Activated CD8-positive, alpha-beta memory T cell treated with anti-CD3 and anti-CD28 coated beads for 1 hour (primary cell): Measurements from ENCODE around the gene NDUFAF3.
A peak's percentile ranks its signal among the peaks of the same experiment; 100 is the strongest.
"Not testable (repeated sequence)": the region's sequence is repeated elsewhere in the genome, so short reads cannot be mapped to it uniquely, and the experiment has no call there.

Experiments
- DNase-seq, 2 donors: peaks; one replicate each; pipeline ENCODE4 v3.0.0-alpha.2; 2020; ENCODE audit warnings: low read depth in 1 of 2; ENCODE audit errors: extremely low read depth in 1 of 2

NDUFAF3 gene

DNA sequence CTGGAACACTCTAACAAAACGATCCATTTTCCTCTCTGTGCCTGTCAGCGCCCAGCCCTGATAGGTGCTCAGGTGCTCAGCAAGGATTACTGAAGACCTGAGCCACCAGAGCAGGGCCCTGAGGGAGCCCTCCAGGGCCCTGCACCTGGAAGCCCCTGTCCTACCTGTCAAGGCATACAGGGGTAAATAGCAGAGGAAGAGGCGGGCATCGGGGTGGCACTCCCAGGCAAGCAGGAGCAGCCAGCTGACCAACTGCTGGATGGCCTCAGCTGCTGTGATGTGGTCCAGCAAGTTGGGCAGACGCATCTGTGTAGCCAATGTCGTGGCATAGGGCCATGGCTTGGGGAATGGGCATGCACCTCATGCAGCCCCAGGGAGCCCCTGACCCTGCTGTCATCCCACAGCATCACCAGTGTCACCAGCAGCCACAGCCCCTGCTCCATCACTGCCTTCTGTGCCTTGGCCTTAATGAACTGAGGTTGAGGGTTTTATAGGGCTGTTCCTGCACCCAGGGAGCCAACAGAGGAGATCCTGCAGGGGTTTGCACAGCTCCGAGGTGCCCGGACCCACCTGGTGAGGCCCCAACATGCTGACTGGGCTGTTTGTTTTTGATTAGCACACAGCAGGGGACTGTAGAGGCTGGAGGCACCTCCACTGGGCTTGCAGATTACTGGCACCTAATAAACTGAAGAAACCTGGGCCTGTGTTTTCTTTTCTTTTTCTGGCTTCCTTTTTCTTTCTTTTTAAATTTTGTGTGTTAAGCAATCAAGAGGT, 22.6 kb upstream of the NDUFAF3 start:
- no peak for DNase-seq

- no peak for DNase-seq
Observed at GRCh38 chr3:49001155-49001554, 20.8 kb upstream of the NDUFAF3 start.

DNA sequence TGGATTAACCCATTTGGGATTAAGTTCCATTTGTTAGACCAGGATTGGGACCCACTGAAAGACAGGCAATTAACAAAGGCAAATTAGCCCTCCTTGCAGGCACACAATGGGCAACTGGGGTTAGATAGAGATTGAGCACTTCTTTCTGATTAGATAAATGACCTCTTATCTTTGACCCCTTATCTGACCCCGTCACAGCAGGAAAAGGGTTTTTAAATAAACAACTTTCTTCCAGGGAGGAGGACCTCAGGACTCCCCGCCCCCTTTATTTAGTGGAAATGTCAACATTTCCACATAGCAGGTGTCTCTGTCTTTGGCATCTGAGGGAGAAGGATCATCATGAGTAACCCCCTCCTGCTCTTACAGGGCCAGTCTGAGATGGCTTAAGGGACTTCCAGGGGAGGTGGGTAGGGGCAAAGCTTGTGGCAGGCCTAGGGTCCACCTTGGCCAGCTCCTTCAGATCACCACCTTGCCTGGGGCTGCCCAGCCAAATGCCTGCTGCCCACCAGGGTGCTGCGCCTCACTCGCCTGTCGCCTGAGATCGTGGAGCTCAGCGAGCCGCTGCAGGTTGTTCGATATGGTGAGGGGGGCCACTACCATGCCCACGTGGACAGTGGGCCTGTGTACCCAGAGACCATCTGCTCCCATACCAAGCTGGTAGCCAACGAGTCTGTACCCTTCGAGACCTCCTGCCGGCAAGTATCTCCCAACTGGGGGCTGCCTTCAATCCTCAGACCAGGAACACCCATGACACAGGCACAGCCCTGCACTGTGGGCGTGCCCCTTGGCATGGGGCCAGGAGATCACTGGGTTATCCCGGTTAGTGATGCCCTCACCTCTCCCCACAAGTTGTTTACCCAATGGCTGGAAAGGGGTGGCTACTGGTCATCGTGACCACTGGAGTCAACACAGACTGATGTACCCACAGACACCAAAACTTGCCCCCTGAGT, 17.3 kb upstream of the NDUFAF3 start:
- no peak for DNase-seq

DNA sequence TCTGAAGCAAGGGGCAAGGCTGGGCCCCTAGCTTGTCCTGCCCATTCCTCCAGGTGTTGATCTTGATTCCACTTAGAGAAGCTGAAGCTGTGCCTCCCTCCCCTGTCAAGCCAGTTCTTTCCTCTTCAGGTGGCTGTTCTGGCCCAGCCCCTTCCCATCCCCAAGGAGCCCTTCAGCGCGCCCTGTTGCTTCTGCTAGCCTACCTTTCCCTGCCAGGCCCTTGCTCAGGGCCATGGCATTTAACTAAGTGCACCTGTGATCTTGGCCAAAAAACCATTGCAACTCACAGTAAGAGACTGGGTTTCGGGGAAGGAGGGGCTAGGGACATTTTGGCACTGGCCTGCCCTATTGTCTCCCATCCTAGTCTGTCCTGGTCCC, 16.6 kb upstream of the NDUFAF3 start:
- no peak for DNase-seq

GRCh38 chr3:49005998-49006397, 15.9 kb upstream of the NDUFAF3 start:
- no peak for DNase-seq

DNA sequence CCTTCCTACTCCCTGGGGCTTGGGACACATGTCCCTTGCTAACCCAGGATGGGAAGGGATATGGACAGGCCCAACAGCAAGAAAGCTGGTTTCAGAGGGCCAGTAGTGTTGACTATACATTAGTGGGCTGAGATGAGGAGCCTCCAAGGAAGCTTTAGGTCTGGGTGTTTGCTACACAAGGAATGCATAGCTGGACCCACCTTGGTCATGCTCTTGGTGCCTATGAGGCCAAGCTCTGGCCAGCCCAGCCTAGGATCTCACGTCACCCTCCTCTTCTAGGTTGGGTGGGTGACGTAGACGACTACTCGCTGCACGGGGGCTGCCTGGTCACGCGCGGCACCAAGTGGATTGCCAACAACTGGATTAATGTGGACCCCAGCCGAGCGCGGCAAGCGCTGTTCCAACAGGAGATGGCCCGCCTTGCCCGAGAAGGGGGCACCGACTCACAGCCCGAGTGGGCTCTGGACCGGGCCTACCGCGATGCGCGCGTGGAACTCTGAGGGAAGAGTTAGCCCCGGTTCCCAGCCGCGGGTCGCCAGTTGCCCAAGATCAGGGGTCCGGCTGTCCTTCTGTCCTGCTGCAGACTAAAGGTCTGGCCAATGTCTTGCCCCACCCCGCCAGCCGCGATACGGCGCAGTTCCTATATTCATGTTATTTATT, 15.4 kb upstream of the NDUFAF3 start:
- DNase-seq, result no peak

DNA sequence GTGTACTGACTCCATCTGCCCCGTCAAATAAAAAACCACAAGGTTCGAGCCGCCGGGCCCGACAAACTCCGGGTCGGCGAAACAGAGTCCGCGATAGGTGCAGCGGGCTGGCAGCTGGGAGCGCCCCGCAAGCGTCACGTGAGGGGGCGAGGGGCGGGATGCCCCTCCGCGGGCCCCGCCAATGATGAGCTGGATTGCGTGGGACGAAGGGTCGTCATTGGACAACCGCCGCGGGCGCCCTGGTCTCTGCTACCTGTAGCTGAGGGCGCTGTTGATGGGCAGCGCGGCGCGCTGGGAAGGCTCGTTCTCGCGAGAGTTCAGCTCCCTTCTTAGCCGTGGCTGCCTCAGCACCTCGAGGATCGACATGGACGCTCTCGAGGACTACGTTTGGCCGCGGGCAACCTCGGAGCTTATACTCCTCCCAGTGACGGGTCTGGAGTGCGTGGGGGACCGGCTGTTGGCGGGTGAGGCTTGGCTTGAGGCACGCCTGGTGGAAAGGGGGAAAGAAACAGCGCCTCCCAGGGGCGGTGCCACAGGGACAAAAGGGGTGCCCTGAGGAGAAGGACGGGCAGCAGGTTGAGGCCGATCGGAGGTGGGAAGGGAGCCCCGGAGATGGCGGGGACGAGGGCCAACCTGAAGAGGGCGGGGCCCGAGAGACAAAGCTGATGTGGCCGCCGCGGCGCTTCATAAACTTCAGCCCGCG, 14.7 kb upstream of the NDUFAF3 start, which contains the start of gene WDR6:
TSS of gene WDR6 (plus strand) at position 324 of the 703 bp plus-strand sequence. CDS start at position 365, 41 bp downstream.
- DNase-seq, result peak; percentile 89 to 92

DNA sequence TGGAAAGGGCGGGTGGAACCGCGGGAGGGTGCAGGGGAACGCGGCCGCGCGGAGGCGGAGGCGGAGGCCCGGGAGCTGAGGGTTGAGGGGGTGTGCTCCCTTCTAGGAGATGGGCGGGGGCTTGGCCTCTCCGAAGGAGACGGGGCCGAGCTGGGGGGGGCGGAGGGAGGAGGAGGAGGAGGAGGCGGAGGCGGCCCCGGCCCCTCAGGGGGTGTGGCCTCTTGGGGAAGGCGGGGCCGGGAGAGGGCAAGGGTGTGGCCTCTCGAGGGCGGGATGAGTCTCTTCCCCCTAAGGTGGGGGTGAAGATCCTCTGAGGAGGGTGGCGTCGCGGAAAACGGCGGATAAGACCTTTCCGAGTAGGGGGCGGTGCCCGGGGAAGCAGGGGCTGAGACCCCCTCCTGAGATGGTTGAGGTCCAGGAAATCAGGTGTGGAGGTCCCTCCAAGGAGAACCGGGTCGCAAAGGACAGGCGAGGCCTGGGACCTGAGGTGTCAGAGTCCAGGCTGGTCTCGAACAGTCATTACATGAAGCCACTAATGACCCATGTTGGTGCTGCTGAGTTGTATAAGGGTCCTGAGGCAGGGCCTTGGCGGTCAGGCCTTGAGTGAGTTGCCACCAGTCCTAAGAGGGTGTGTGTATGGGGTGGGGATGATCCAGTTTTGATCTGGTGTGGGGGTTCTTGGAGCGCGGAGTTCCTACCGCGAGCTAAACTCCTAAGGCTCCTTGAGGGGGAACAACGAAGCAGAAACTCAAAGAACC, 14.0 kb upstream of the NDUFAF3 start:
- peak; percentile 64 to 82 for DNase-seq

DNA sequence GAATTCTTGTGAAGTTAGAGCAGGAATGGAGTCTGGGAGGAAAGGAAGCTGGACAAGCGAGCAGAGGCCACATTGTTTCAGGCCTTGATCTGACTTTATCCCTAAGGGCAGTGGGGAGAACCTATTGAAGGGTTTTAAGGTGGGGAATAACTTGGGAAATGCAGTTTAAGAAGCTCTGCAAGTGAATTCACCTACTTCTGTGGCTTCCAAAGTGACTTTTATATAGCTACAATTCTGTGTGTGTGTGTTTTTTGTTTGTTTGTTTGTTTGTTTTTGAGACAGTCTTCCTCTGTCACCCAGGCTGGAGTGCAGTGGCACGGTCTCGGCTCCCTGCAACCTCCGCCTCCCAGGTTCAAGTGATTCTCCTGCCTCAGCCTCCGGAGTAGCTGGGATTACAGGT, 13.3 kb upstream of the NDUFAF3 start:
- DNase-seq, result not testable (repeated sequence)

DNA sequence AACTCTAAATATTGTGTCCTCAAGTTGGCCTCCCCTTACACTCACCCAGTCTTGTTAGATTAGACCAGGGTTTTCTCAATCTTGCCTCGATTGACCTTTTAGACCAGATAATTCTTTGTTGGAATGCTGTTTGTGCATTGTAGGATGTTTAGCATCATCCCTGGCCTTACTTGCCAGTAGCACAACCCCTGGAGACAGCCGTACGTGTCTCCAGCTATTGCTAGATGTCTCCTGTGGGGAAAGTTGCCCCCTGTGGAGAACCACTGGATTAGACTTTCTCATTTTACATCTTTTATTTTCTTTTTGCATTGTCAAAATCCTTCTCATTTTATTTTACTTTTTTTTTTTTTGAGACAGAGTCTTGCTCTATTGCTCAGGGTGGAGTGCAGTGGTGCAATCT, 12.5 kb upstream of the NDUFAF3 start:
- DNase-seq, result no peak

GRCh38 chr3:49012441-49013017, 9.4 kb upstream of the NDUFAF3 start:
- no peak for DNase-seq

GRCh38 chr3:49013113-49013737, 8.7 kb upstream of the NDUFAF3 start:
- DNase-seq, result no peak

GRCh38 chr3:49013738-49014660, 7.9 kb upstream of the NDUFAF3 start:
- DNase-seq, result no peak

GRCh38 chr3:49015072-49015471, 6.8 kb upstream of the NDUFAF3 start:
- DNase-seq, result no peak

GRCh38 chr3:49015765-49016164, 6.2 kb upstream of the NDUFAF3 start:
- no peak for DNase-seq

DNA sequence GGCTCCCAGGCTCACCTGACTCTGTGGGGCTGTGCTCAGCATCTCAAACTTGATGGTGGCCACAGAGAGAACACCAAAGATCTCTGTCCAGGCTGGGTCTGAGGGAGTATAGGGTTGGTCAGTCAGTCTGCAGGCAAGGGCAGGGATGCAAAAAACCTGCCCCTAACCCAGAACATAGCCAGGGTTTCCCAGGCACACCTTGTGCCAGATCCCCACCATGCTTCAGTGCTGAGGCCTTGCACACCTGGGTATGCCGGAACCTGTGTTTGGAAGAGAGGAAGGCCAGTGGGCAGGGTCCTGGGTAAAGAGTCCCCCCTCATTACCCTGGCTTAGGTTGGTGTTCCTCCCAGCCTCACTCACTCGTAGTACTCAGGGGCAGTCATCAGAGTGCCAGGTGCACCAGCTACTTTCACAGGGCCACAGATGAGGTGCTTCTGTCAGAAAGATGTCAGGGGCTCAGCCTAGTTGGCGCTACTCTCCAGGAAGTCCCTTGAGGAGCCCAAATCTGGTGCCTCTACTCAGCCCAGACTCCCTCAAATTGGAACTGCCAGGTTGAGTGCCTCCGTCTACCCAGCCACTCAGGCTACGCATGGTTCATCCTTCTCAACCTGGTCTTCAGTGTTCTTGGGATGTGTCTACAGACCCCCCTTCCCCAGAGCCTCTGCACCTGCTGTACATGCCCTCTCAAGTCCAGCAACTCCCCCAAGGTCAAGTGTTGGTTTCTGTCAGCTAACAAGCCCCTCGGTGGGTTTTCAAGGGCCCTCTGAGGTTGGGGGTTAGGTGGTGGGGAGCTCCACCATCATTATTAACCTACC, 5.3 kb upstream of the NDUFAF3 start:
- DNase-seq, result no peak

DNA sequence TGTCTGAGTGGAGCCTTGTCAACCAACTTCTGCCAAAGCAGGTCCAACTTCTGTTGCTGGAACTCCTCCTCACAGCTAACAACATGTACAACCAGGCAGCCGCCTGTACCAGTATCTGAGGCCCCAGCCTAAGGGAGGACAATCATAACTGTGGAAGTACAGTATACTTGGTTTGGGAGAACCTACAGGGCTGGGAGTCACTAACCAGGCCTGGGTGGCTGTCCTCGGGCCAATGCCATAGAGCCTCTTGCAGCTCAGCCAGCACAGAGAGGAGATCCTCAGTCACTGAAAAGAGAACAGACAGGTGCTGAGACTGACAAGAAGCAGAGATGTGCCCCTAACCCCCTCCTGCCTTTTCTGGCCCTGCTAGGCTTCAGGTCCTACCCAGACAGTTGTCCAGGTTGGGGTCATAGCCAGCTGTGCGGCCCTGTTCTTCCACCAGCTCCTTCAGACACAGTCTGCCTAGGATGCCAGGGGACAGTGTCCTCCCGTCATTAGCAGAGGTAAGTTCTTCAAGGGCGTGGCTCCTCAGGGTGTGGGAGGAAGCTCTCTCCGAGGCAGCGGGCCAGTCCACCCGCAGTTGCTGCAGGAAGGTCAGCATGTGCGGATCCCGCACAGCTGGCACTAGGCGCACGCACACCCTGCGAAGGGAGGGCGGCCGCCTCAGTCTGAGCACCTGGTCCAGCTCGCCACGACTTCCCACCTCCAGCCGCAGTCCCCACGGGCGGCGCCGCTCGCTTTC, 4.5 kb upstream of the NDUFAF3 start:
- no peak for DNase-seq
